Calu3 (cell line): ENCODE measurements around the gene SPRED1. TPM values are rescaled to one million over a fixed set of nuclear protein-coding genes. Genes with fewer than 3 reads are reported as not detected.

Experiments
- BruUV-seq: library from RNA; stranded (reverse); fragments of 400-500 nt; replicated peaks from 2 replicates; lab custom pipeline; 2021; lab: Mats Ljungman, UMichigan
- CTCF ChIA-PET: fragments of 300-600 bp; sonication (Branson Sonifier 250); formaldehyde crosslinking; loops from one replicate; lab custom pipeline; 2022; ENCODE audit warnings: antibody characterized with exemption; lab: Charles Lee
- DNase-seq: peaks from one replicate; pipeline ENCODE4 v3.0.0; 2022
- H3K27ac Mint-ChIP-seq: one replicate; pipeline ENCODE4 v1.8.0; 2022; ENCODE audit warnings: mixed read lengths; ENCODE audit not compliant: unreplicated experiment
- H3K27me3 Mint-ChIP-seq: one replicate; pipeline ENCODE4 v1.8.0; 2022; ENCODE audit warnings: mixed read lengths; ENCODE audit not compliant: unreplicated experiment
- H3K36me3 Mint-ChIP-seq: one replicate; pipeline ENCODE4 v1.8.0; 2022; ENCODE audit warnings: mild to moderate bottlenecking, moderate library complexity, mixed read lengths; ENCODE audit not compliant: insufficient read depth, unreplicated experiment
- H3K4me1 Mint-ChIP-seq: one replicate; pipeline ENCODE4 v1.8.0; 2022; ENCODE audit warnings: mild to moderate bottlenecking, low read depth, mixed read lengths; ENCODE audit not compliant: unreplicated experiment
- H3K4me3 Mint-ChIP-seq: one replicate; pipeline ENCODE4 v1.8.0; 2022; ENCODE audit warnings: mild to moderate bottlenecking, low read depth, moderate library complexity, mixed read lengths; ENCODE audit not compliant: unreplicated experiment
- H3K9me3 Mint-ChIP-seq: one replicate; pipeline ENCODE4 v1.8.0; 2022; ENCODE audit warnings: low read depth, mixed read lengths; ENCODE audit not compliant: unreplicated experiment
- intact Hi-C: fragments of 100-400 bp; cut with micrococcal nuclease; formaldehyde crosslinking; loops from one replicate; pipeline ENCODE4 v1.10.0; 2022; ENCODE audit not compliant: unreplicated experiment
- total RNA-seq: library from RNA; stranded (reverse); gene quantifications from 2 replicates; pipeline ENCODE4 v1.2.3, GENCODE V29; 2022
- TF ChIP-seq, protein P1 (sequence below): fragments of 200-600 bp; IDR thresholded peaks from one replicate; pipeline ENCODE4 v1.8.0; 2022; ENCODE audit warnings: antibody characterized with exemption; ENCODE audit not compliant: unreplicated experiment

The SPRED1 gene
- total RNA-seq, 1 experiment from 2014 or later: 16.1 TPM

GRCh38 chr15:38374029-38374428 is 121.4 kb downstream of the SPRED1 start:
- BruUV-seq: no TSS peak

GRCh38 chr15:38374556-38374955 is 121.9 kb downstream of the SPRED1 start:
- Mint-ChIP-seq H3K4me3 (no peak overlapping the region), H3K4me1 (no peaks in the 10 kb centered on the region), H3K27me3 (no peaks in the 10 kb centered on the region), H3K27ac (no peak overlapping the region), H3K36me3 (no peaks in the 10 kb centered on the region), H3K9me3 (no peaks in the 10 kb centered on the region)
- no peak for DNase-seq
- TF ChIP-seq, protein P1, sequence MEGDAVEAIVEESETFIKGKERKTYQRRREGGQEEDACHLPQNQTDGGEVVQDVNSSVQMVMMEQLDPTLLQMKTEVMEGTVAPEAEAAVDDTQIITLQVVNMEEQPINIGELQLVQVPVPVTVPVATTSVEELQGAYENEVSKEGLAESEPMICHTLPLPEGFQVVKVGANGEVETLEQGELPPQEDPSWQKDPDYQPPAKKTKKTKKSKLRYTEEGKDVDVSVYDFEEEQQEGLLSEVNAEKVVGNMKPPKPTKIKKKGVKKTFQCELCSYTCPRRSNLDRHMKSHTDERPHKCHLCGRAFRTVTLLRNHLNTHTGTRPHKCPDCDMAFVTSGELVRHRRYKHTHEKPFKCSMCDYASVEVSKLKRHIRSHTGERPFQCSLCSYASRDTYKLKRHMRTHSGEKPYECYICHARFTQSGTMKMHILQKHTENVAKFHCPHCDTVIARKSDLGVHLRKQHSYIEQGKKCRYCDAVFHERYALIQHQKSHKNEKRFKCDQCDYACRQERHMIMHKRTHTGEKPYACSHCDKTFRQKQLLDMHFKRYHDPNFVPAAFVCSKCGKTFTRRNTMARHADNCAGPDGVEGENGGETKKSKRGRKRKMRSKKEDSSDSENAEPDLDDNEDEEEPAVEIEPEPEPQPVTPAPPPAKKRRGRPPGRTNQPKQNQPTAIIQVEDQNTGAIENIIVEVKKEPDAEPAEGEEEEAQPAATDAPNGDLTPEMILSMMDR: no peak
- CTCF ChIA-PET: no interaction called here
- intact Hi-C loops: no loop called here
- BruUV-seq: no TSS peak

More at GRCh38 chr15:38374029-38374428, 121.4 kb downstream of the SPRED1 start:
- no peak overlapping the region for H3K4me3 Mint-ChIP-seq
- no peaks in the 10 kb centered on the region for H3K4me1 Mint-ChIP-seq
- CTCF ChIA-PET: no interaction called here
- H3K27me3 Mint-ChIP-seq: no peaks in the 10 kb centered on the region
- DNase-seq: no peak
- no peaks in the 10 kb centered on the region for H3K9me3 Mint-ChIP-seq
- no peak overlapping the region for H3K27ac Mint-ChIP-seq
- no peaks in the 10 kb centered on the region for H3K36me3 Mint-ChIP-seq
- intact Hi-C loops: no loop called here
- TF ChIP-seq, protein P1: no peak

DNA sequence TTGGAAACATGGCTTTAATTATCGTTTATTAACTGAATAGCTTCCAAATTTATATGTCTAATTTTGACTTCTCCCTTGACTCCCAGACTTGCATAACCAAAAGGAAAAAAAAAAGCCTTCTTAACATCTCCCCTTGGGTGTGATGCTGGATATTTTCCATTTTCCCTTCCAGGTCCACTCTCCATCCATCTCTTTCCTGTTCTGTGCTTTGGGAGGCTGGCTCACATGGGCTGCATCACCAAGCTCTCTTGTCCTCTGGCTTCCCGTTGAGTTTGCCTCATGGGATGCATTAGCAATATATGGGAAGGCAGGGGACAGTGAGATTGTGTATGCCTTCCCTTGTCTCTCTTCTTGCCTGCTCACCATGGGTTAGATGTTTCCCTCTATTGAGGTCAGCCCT is 123.4 kb downstream of the SPRED1 start:
- TF ChIP-seq, protein P1: no peak
- Mint-ChIP-seq H3K27ac (no peak overlapping the region), H3K4me1 (no peaks in the 10 kb centered on the region), H3K9me3 (no peaks in the 10 kb centered on the region), H3K4me3 (no peak overlapping the region), H3K27me3 (no peaks in the 10 kb centered on the region), H3K36me3 (no peaks in the 10 kb centered on the region)
- DNase-seq: no peak
- no TSS peak for BruUV-seq
- CTCF ChIA-PET: no interaction called here
- intact Hi-C loops: no loop called here

GRCh38 chr15:38377636-38378035 is 125.0 kb downstream of the SPRED1 start:
- Mint-ChIP-seq H3K27ac (no peak overlapping the region), H3K4me3 (no peak overlapping the region), H3K9me3 (no peaks in the 10 kb centered on the region), H3K4me1 (no peaks in the 10 kb centered on the region), H3K36me3 (no peaks in the 10 kb centered on the region), H3K27me3 (no peaks in the 10 kb centered on the region)
- BruUV-seq: no TSS peak
- CTCF ChIA-PET: no interaction called here
- DNase-seq: no peak
- TF ChIP-seq, protein P1: no peak
- intact Hi-C loops: no loop called here
